Measurements from ENCODE around the gene ZNF705A.
"Not testable (repeated sequence)": the region's sequence is repeated elsewhere in the genome, so short reads cannot be mapped to it uniquely, and the experiment has no call there.

GRCh38 chr12:8133636-8134397, 23.0 kb upstream of the ZNF705A start:
- TF ChIP-seq, protein P1, sequence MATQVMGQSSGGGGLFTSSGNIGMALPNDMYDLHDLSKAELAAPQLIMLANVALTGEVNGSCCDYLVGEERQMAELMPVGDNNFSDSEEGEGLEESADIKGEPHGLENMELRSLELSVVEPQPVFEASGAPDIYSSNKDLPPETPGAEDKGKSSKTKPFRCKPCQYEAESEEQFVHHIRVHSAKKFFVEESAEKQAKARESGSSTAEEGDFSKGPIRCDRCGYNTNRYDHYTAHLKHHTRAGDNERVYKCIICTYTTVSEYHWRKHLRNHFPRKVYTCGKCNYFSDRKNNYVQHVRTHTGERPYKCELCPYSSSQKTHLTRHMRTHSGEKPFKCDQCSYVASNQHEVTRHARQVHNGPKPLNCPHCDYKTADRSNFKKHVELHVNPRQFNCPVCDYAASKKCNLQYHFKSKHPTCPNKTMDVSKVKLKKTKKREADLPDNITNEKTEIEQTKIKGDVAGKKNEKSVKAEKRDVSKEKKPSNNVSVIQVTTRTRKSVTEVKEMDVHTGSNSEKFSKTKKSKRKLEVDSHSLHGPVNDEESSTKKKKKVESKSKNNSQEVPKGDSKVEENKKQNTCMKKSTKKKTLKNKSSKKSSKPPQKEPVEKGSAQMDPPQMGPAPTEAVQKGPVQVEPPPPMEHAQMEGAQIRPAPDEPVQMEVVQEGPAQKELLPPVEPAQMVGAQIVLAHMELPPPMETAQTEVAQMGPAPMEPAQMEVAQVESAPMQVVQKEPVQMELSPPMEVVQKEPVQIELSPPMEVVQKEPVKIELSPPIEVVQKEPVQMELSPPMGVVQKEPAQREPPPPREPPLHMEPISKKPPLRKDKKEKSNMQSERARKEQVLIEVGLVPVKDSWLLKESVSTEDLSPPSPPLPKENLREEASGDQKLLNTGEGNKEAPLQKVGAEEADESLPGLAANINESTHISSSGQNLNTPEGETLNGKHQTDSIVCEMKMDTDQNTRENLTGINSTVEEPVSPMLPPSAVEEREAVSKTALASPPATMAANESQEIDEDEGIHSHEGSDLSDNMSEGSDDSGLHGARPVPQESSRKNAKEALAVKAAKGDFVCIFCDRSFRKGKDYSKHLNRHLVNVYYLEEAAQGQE (IDR thresholded peaks at IDR 0.05; ENCODE audit: unreplicated experiment) = not testable (repeated sequence)
- not testable (repeated sequence) for TF ChIP-seq EZH2 (IDR thresholded peaks at IDR 0.05; ENCODE audit: low read depth, unreplicated experiment); ZNF114 (CRISPR knock-in tag; IDR thresholded peaks at IDR 0.05); NANOG (IDR thresholded peaks at IDR 0.05; ENCODE audit: borderline replicate concordance)
- TF ChIP-seq, protein P2, sequence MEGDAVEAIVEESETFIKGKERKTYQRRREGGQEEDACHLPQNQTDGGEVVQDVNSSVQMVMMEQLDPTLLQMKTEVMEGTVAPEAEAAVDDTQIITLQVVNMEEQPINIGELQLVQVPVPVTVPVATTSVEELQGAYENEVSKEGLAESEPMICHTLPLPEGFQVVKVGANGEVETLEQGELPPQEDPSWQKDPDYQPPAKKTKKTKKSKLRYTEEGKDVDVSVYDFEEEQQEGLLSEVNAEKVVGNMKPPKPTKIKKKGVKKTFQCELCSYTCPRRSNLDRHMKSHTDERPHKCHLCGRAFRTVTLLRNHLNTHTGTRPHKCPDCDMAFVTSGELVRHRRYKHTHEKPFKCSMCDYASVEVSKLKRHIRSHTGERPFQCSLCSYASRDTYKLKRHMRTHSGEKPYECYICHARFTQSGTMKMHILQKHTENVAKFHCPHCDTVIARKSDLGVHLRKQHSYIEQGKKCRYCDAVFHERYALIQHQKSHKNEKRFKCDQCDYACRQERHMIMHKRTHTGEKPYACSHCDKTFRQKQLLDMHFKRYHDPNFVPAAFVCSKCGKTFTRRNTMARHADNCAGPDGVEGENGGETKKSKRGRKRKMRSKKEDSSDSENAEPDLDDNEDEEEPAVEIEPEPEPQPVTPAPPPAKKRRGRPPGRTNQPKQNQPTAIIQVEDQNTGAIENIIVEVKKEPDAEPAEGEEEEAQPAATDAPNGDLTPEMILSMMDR (conservative IDR thresholded peaks at IDR 0.05; ENCODE audit: low read depth in 2 of 2) = not testable (repeated sequence)
